GM12891 (cell line): ENCODE results near the gene RAB7A.

ENCODE experiments used
- POLR2A ChIP-seq: IDR thresholded peaks from 2 replicates; pipeline ENCODE4 v1.6.1; 2011; ENCODE audit warnings: low read depth, low read length, control low read depth
- POLR2AphosphoS5 ChIP-seq: IDR thresholded peaks from 2 replicates; pipeline ENCODE4 v1.6.1; 2011; ENCODE audit warnings: low read depth, low read length, control low read depth
- TAF1 ChIP-seq: IDR thresholded peaks from 2 replicates; pipeline ENCODE4 v1.6.1; 2011; ENCODE audit warnings: low read depth, low read length, control low read depth

DNA sequence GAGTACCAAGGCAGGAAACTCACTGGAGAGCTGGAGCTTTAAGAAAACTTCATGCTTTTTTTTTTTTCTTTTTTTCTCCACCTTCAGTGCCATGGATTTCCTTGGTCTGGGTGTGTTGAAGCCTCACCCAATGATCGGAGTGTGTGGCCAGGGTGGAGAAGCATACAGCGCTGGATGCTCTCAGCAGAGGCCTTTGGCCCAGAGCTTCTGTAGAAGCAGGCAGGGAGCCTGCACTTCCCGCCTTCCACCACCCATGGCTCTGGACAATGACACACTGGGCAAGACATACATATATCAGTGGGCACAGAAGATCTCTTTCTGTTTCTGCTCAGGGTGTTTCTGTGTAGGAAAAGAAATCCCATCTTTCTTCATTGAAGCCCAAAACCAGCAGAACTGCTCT lies 97.6 kb downstream of the RAB7A start:
- TF ChIP-seq POLR2A (no peak), POLR2AphosphoS5 (no peak), TAF1 (no peak)
